SJSA1 (cell line): ENCODE results near the gene ATXN7L3B. TPM values are rescaled to one million over a fixed set of nuclear protein-coding genes. Genes with fewer than 3 reads are reported as not detected.

Experiments used
- DNase-seq, 2 experiments: peaks; one replicate each; pipeline ENCODE4 v3.0.0-alpha.2; 2015 to 2020; ENCODE audit warnings: low spot score in 2 of 2, low read depth in 1 of 2
- H3K27ac ChIP-seq: fragments of 250-450 bp; sonication (Bioruptor Pico); 2 replicates; pipeline ENCODE4 v1.5.1; 2020; ENCODE audit warnings: mild to moderate bottlenecking, moderate library complexity
- H3K27me3 ChIP-seq: fragments of 250-450 bp; sonication (Bioruptor Pico); replicated peaks from 2 replicates; pipeline ENCODE4 v1.5.1; 2020; ENCODE audit warnings: mild to moderate bottlenecking, moderate library complexity
- H3K36me3 ChIP-seq: fragments of 250-450 bp; sonication (Bioruptor Pico); 2 replicates; pipeline ENCODE4 v1.5.1; 2020; ENCODE audit warnings: mild to moderate bottlenecking
- H3K4me1 ChIP-seq: fragments of 250-450 bp; sonication (Bioruptor Pico); replicated peaks from 2 replicates; pipeline ENCODE4 v1.6.1; 2021; ENCODE audit warnings: mild to moderate bottlenecking
- H3K4me3 ChIP-seq: fragments of 250-450 bp; sonication (Bioruptor Pico); 2 replicates; pipeline ENCODE4 v1.5.1; 2020; ENCODE audit warnings: mild to moderate bottlenecking
- H3K9me3 ChIP-seq: fragments of 250-450 bp; sonication (Bioruptor Pico); replicated peaks from 2 replicates; pipeline ENCODE4 v1.5.1; 2020; ENCODE audit warnings: mild to moderate bottlenecking
- total RNA-seq: library from RNA; depleted of rRNA; stranded (reverse); fragments of >200 nt; shearing (Covaris generic); gene quantifications from 2 replicates; pipeline ENCODE4 v1.2.3, GENCODE V29; 2014

ATXN7L3B gene
- total RNA-seq, 1 experiment from 2014 or later = 21.0 TPM

DNA sequence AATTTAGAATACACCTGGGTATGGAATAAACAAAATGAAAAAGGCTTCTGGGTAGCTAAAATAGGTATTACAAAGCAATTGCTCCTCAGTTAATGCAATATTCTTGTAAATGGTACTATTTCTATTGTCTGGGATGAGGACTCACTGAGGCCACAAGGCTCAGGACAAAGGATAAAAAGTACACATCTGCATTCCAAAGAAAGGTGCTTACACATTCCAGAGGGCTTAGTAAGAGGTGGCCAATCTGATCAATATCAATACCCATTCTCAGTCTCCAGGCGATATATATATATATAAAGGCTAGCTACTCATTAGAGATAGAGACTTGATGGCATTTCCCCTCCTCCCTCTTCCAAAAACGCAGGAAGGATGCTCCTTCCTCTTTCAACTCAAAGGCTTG, 43.8 kb downstream of the ATXN7L3B start:
- no peaks in the 10 kb centered on the region for H3K27me3 ChIP-seq
- H3K4me3 ChIP-seq = no peak overlapping the region
- no peak for DNase-seq
- no peaks in the 10 kb centered on the region for H3K9me3 ChIP-seq
- no peak overlapping the region for H3K27ac ChIP-seq
- no peaks in the 10 kb centered on the region for H3K36me3 ChIP-seq
- H3K4me1 ChIP-seq = no peaks in the 10 kb centered on the region

DNA sequence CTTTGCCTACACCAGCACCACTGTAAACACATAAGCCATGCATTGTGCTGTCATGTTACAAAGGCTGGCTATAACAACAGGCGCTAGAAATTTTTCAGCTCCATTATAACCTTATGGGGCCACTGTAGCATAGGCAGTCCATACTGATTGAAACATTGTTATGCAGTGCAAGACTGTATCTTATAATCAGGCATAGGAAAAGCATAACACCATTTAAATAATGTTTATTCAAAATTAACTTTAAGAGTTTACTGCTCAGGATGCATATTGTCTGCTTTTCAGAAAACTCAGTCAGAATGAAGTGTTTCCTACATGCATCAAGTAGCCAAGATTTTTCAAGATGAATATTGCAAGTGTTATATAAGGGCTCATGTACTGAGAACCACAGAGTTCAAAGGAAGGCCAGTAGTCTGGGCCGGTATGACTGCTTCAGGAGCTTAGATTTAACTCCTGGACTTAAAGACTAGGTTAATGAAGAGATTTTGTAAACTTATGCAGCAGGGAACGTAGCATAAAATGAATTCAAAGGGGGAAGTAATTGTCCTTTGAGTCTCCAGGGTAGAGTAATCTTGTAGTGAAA, 46.9 kb downstream of the ATXN7L3B start:
- no peaks in the 10 kb centered on the region for H3K36me3 ChIP-seq
- no peaks in the 10 kb centered on the region for H3K27me3 ChIP-seq
- no peak overlapping the region for H3K4me3 ChIP-seq
- H3K4me1 ChIP-seq = no peaks in the 10 kb centered on the region
- H3K9me3 ChIP-seq = no peaks in the 10 kb centered on the region
- DNase-seq = no peak
- H3K27ac ChIP-seq = no peak overlapping the region

DNA sequence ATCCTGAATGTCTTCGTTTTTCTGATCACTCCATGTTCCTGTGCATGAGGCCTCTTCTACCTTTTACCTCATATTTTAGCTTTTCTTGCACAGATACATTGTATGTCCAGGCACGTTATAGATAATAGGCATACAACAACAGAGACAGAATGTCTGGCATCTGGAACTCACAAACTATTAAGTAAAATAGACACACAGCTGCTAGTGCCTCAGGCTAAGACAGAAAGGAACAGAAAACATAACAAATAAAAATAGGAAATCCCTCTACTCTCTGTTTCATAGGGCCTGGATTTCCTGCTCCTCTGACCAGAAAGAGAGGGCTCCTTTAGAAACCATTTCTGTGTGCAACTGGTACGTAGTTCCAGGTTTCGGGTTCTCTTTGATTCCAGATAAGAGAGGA, 48.6 kb downstream of the ATXN7L3B start:
- H3K9me3 ChIP-seq = no peaks in the 10 kb centered on the region
- H3K36me3 ChIP-seq = no peaks in the 10 kb centered on the region
- no peaks in the 10 kb centered on the region for H3K4me1 ChIP-seq
- no peak for DNase-seq
- no peaks in the 10 kb centered on the region for H3K27me3 ChIP-seq
- no peak overlapping the region for H3K4me3 ChIP-seq
- H3K27ac ChIP-seq = no peak overlapping the region
